GM12878 (cell line): ENCODE measurements around the gene ZFP64. TPM values are rescaled to one million over a fixed set of nuclear protein-coding genes. Genes with fewer than 3 reads are reported as not detected.

Experiments used
- ATAC-seq: fragments of 200-7000 bp; cut with Tn5 transposase; 3 replicates; pipeline ENCODE4 v1.9.1; 2020; ENCODE audit warnings: mild to moderate bottlenecking, moderate library complexity
- BruUV-seq: library from RNA; stranded (reverse); fragments of 400-500 nt; replicated peaks from 2 replicates; lab custom pipeline; 2021; lab: Mats Ljungman, UMichigan
- CTCF ChIA-PET: fragments of 300-600 bp; sonication (Branson Sonifier 250); formaldehyde crosslinking; extraction: SDS; loops from one replicate; lab custom pipeline; 2021; ENCODE audit warnings: inconsistent platforms; lab: Yijun Ruan, JAX
- POLR2A ChIA-PET: fragments of 350-600 bp; formaldehyde crosslinking; extraction: SDS; loops from one replicate; lab custom pipeline; 2021; ENCODE audit warnings: inconsistent platforms; lab: Charles Lee
- RAD21 ChIA-PET: fragments of 300-600 bp; sonication (Branson Sonifier 250); formaldehyde crosslinking; loops from one replicate; lab custom pipeline; 2023; ENCODE audit warnings: antibody characterized with exemption; ENCODE audit not compliant: unreplicated experiment; lab: Charles Lee
- SMC1A ChIA-PET: fragments of 300-600 bp; sonication (Branson Sonifier 250); formaldehyde crosslinking; loops from one replicate; lab custom pipeline; 2023; ENCODE audit not compliant: unreplicated experiment, uncharacterized antibody; lab: Charles Lee
- DNase-seq: peaks from one replicate; pipeline ENCODE4 v3.0.0-alpha.2; 2011; ENCODE audit warnings: low read depth, low spot score
- FAIRE-seq: peaks from 3 replicates; lab custom pipeline; 2011; peaks lifted over from hg19 to GRCh38; lab: Jason Lieb, UNC
- H2AFZ ChIP-seq: 2 replicates; pipeline ENCODE4 v1.6.0; 2011; ENCODE audit warnings: low read depth, low read length, control low read depth; ENCODE audit not compliant: control insufficient read depth
- H3K27ac ChIP-seq: 2 replicates; pipeline ENCODE4 v1.5.1; 2011; ENCODE audit warnings: control low read depth; ENCODE audit not compliant: control insufficient read depth, insufficient read depth
- H3K27me3 ChIP-seq, 2 experiments: replicated peaks in 1 of 2; 2 replicates each; pipeline versions ENCODE4 v1.6.0 to v1.6.1; 2011; ENCODE audit warnings: low read length in 1 of 2; ENCODE audit not compliant: control insufficient read depth in 2 of 2, insufficient read depth in 2 of 2
- H3K36me3 ChIP-seq, 2 experiments: 2 replicates each; pipeline ENCODE4 v1.5.1; 2011; ENCODE audit warnings: low read length in 1 of 2; ENCODE audit not compliant: control insufficient read depth in 2 of 2, insufficient read depth in 2 of 2
- H3K4me1 ChIP-seq: 2 replicates; pipeline ENCODE4 v1.6.1; 2011; ENCODE audit warnings: mild to moderate bottlenecking, low read length, moderate library complexity, mixed read lengths; ENCODE audit not compliant: control insufficient read depth, insufficient read depth
- H3K4me2 ChIP-seq: 2 replicates; pipeline ENCODE4 v1.6.0; 2011; ENCODE audit warnings: control low read depth; ENCODE audit not compliant: control insufficient read depth, insufficient read depth
- H3K4me3 ChIP-seq: fragments of 200-600 bp; sonication (generic); 2 replicates; pipeline ENCODE4 v1.5.1; 2016
- H3K79me2 ChIP-seq: 2 replicates; pipeline ENCODE4 v1.6.0; 2011; ENCODE audit warnings: low read length; ENCODE audit not compliant: control insufficient read depth, insufficient read depth
- H3K9ac ChIP-seq: 2 replicates; pipeline ENCODE4 v1.8.0; 2011; ENCODE audit warnings: low read length, control low read depth, mixed read lengths; ENCODE audit not compliant: control insufficient read depth, insufficient read depth
- H3K9me3 ChIP-seq: replicated peaks from 3 replicates; pipeline ENCODE4 v1.5.1; 2011; ENCODE audit warnings: mild to moderate bottlenecking, low read length; ENCODE audit not compliant: control insufficient read depth, insufficient read depth
- H4K20me1 ChIP-seq: 2 replicates; pipeline ENCODE4 v1.6.0; 2011; ENCODE audit not compliant: control insufficient read depth, insufficient read depth
- IKZF2 ChIP-seq, 2 experiments: fragments of 450-650 bp; IDR thresholded peaks; 2 replicates each; pipeline ENCODE4 v1.6.1; 2017; ENCODE audit warnings: mild to moderate bottlenecking in 2 of 2, moderate library complexity in 2 of 2
- IRF5 ChIP-seq: fragments of 450-650 bp; IDR thresholded peaks from 2 replicates; pipeline ENCODE4 v1.6.1; 2017; ENCODE audit warnings: borderline replicate concordance
- KAT2A ChIP-seq: conservative IDR thresholded peaks from 2 replicates; pipeline ENCODE4 v1.6.1; 2011; ENCODE audit warnings: low read depth, low read length; ENCODE audit not compliant: control insufficient read depth
- MLLT1 ChIP-seq: fragments of 450-650 bp; IDR thresholded peaks from 2 replicates; pipeline ENCODE4 v1.6.1; 2016; ENCODE audit warnings: mild to moderate bottlenecking
- NKRF ChIP-seq: fragments of 450-650 bp; conservative IDR thresholded peaks from 2 replicates; pipeline ENCODE4 v1.6.1; 2017; ENCODE audit warnings: mild to moderate bottlenecking, moderate library complexity
- NRF1 ChIP-seq: conservative IDR thresholded peaks from 2 replicates; pipeline ENCODE4 v1.6.1; 2011; ENCODE audit warnings: mild to moderate bottlenecking, low read depth, low read length, improper control_type of control experiment
- REST ChIP-seq: IDR thresholded peaks from 2 replicates; pipeline ENCODE4 v1.6.1; 2012; ENCODE audit warnings: mild to moderate bottlenecking, low read depth, low read length
- SIN3A ChIP-seq: IDR thresholded peaks from 2 replicates; pipeline ENCODE4 v1.6.1; 2012; ENCODE audit warnings: low read depth, low read length, improper control_type of control experiment
- SMC3 ChIP-seq: IDR thresholded peaks from 2 replicates; pipeline ENCODE4 v1.6.1; 2011; ENCODE audit warnings: low read length, improper control_type of control experiment, borderline replicate concordance
- SRF ChIP-seq, 2 experiments: IDR thresholded peaks; 2 replicates each; pipeline ENCODE4 v1.6.1; 2011; ENCODE audit warnings: low read depth in 2 of 2, low read length in 2 of 2, mild to moderate bottlenecking in 1 of 2, moderate library complexity in 1 of 2
- STAT3 ChIP-seq: IDR thresholded peaks from 2 replicates; pipeline ENCODE4 v1.6.1; 2011; ENCODE audit warnings: low read depth, low read length, improper control_type of control experiment
- TAF1 ChIP-seq: IDR thresholded peaks from 2 replicates; pipeline ENCODE4 v1.6.1; 2011; ENCODE audit warnings: mild to moderate bottlenecking, low read depth, low read length, borderline replicate concordance
- ZBED1 ChIP-seq: IDR thresholded peaks from 2 replicates; pipeline ENCODE4 v1.6.1; 2016; ENCODE audit warnings: borderline replicate concordance
- ZNF622 ChIP-seq: fragments of 450-650 bp; IDR thresholded peaks from 2 replicates; pipeline ENCODE4 v1.6.1; 2017; ENCODE audit warnings: mild to moderate bottlenecking, inconsistent platforms
- WGBS: methylation state at CpG from one replicate; pipeline ENCODE4 v1.1.6; 2016; ENCODE audit warnings: low lambda C conversion rate; ENCODE audit not compliant: insufficient replicate concordance, insufficient coverage; ENCODE audit errors: missing lambda C conversion rate; 5-methylcytosine and 5-hydroxymethylcytosine counted together
- in situ Hi-C: fragments of 300-500 bp; cut with MboI; formaldehyde crosslinking; loops from 9 replicates; pipeline ENCODE4 v1.14.3; 2018; ENCODE audit warnings: mixed read lengths
- intact Hi-C: fragments of 100-400 bp; cut with micrococcal nuclease; formaldehyde crosslinking; loops from one replicate; pipeline ENCODE4 v1.14.2; 2022; ENCODE audit not compliant: unreplicated experiment
- polyA plus RNA-seq, 11 experiments: library from polyadenylated mRNA; depleted of rRNA in 4 of 11; unstranded in 6 of 11; stranded (reverse) in 5 of 11; fragments of >200 nt; fragmentation: Nextera tagmentation in 4 of 11; fragmentation: Illumina TruSeq in 1 of 11; extraction: Ambion mirVana in 4 of 11; extraction: Trizol in 1 of 11; gene quantifications; 1 replicate in 1 of 11; 2 replicates in 10 of 11; pipeline versions ENCODE4 v1.2.1 to v1.2.3, GENCODE V29; 2011 to 2016; ENCODE audit warnings: inconsistent platforms in 2 of 11, missing spikeins in 2 of 11, low read depth in 1 of 11
- total RNA-seq, 4 experiments: library from RNA; depleted of rRNA in 3 of 4; stranded (reverse); fragments of >200 nt in 3 of 4; fragmentation: Illumina TruSeq in 1 of 4; extraction: Trizol in 1 of 4; gene quantifications; 2 replicates each; pipeline versions ENCODE4 v1.2.1 to v1.2.3, GENCODE V29; 2013 to 2021

The ZFP64 gene
- total and polyA plus RNA-seq, 10 of the 15 experiments (the other 5 are each of a cell fraction or from before 2014, with no cell fraction given): 2.3 to 21.8 (median 11.8) TPM

GRCh38 chr20:52127309-52127708 lies 64.3 kb downstream of the ZFP64 start:
- Histone ChIP-seq H4K20me1 (no peaks in the 10 kb centered on the region), H3K4me2 (no peak overlapping the region), H3K27ac (no peak overlapping the region), H3K4me3 (no peak overlapping the region), H3K36me3 (no peaks in the 10 kb centered on the region; a peak in 1 of 4 replicates), H3K27me3 (no peaks in the 10 kb centered on the region), H3K79me2 (no peaks in the 10 kb centered on the region), H3K9me3 (no peaks in the 10 kb centered on the region), H3K9ac (no peak overlapping the region), H3K4me1 (no peaks in the 10 kb centered on the region), H2AFZ (no peak overlapping the region)
- FAIRE-seq (no peak), ATAC-seq (no peak), DNase-seq (no peak)
- ChIA-PET POLR2A (no interaction called here), RAD21 (interaction anchor here (0.7 kb wide), 1 partner anchor 32 kb away, joined by 3 read pairs; no protein-coding TSS in a partner anchor), SMC1A (interaction anchor here (1.8 to 1.9 kb wide), 2 partner anchors 23 to 52 kb away, joined by 6 to 7 read pairs; no protein-coding TSS in a partner anchor), CTCF (interaction anchor here (0.7 to 3.2 kb wide), 5 partner anchors 9 to 35 kb away, joined by 3 to 35 read pairs (median 8); no protein-coding TSS in a partner anchor)
- in situ Hi-C loops: loop anchor here (5.0 kb wide), 1 partner anchor 255 kb away; no protein-coding TSS in a partner anchor
- intact Hi-C loops: loop anchor here (5.0 kb wide), 1 partner anchor 65 kb away; the partner anchor contains the start of gene ZFP64
- WGBS: 48% methylated on average over 2 of the region's 4 CpGs
- no TSS peak for BruUV-seq
- TF ChIP-seq ZNF622 (no peak), SIN3A (no peak), STAT3 (no peak), SRF (IDR thresholded peaks at IDR 0.05; ENCODE audit: low read depth in 2 of 2, low read length in 2 of 2) (no peak), TAF1 (no peak), SMC3 (no peak), REST (no peak), ZBED1 (no peak), MLLT1 (no peak), IRF5 (no peak), NRF1 (no peak), NKRF (no peak), KAT2A (no peak), IKZF2 (IDR thresholded peaks at IDR 0.05) (no peak)
